IPS-18a (cell line): ENCODE results near the gene NOC3L.

Source experiments
- H3K27ac ChIP-seq: one replicate; pipeline ENCODE4 v1.5.1; 2013; ENCODE audit warnings: low read length
- H3K27me3 ChIP-seq: one replicate; pipeline ENCODE4 v1.6.1; 2013; ENCODE audit warnings: mild to moderate bottlenecking, low read length; ENCODE audit not compliant: control insufficient read depth, insufficient read depth
- H3K36me3 ChIP-seq: one replicate; pipeline ENCODE4 v1.6.1; 2013; ENCODE audit warnings: low read depth, low read length; ENCODE audit not compliant: control insufficient read depth
- H3K4me1 ChIP-seq: one replicate; pipeline ENCODE4 v1.6.1; 2013; ENCODE audit warnings: low read depth, low read length; ENCODE audit not compliant: control insufficient read depth
- H3K4me3 ChIP-seq: one replicate; pipeline ENCODE4 v1.5.1; 2013; ENCODE audit warnings: low read length
- H3K9ac ChIP-seq: one replicate; pipeline ENCODE4 v1.6.1; 2013; ENCODE audit warnings: mild to moderate bottlenecking, low read length, moderate library complexity
- H3K9me3 ChIP-seq: one replicate; pipeline ENCODE4 v1.6.1; 2013; ENCODE audit warnings: low read depth, low read length; ENCODE audit not compliant: control insufficient read depth

Gene NOC3L

GRCh38 chr10:94293354-94293753 is 69.4 kb downstream of the NOC3L start:
- Histone ChIP-seq H3K27ac (no peak overlapping the region), H3K36me3 (no peaks in the 10 kb centered on the region), H3K27me3 (no peaks in the 10 kb centered on the region), H3K9me3 (no peaks in the 10 kb centered on the region), H3K9ac (no peak overlapping the region), H3K4me3 (no peak overlapping the region), H3K4me1 (peaks cover 8% of the 10 kb centered on the region)

- H3K27ac ChIP-seq: no peak overlapping the region
- H3K27me3 ChIP-seq: no peaks in the 10 kb centered on the region
- no peak overlapping the region for H3K4me3 ChIP-seq
- peaks cover 12% of the 10 kb centered on the region for H3K4me1 ChIP-seq
- H3K36me3 ChIP-seq: no peaks in the 10 kb centered on the region
- no peak overlapping the region for H3K9ac ChIP-seq
- no peaks in the 10 kb centered on the region for H3K9me3 ChIP-seq
These were observed 70.2 kb downstream of the NOC3L start for GRCh38 chr10:94292434-94293090.

- no peak overlapping the region for H3K9ac ChIP-seq
- H3K9me3 ChIP-seq: no peaks in the 10 kb centered on the region
- no peak overlapping the region for H3K4me3 ChIP-seq
- H3K27me3 ChIP-seq: no peaks in the 10 kb centered on the region
- no peaks in the 10 kb centered on the region for H3K36me3 ChIP-seq
- H3K27ac ChIP-seq: no peak overlapping the region
- H3K4me1 ChIP-seq: peaks cover 12% of the 10 kb centered on the region
These were observed 74.2 kb downstream of the NOC3L start for GRCh38 chr10:94288361-94289101.

GRCh38 chr10:94287336-94287735 is 75.4 kb downstream of the NOC3L start:
- no peaks in the 10 kb centered on the region for H3K36me3 ChIP-seq
- H3K9ac ChIP-seq: no peak overlapping the region
- H3K27ac ChIP-seq: no peak overlapping the region
- no peaks in the 10 kb centered on the region for H3K27me3 ChIP-seq
- no peak overlapping the region for H3K4me3 ChIP-seq
- peaks cover 12% of the 10 kb centered on the region for H3K4me1 ChIP-seq
- H3K9me3 ChIP-seq: no peaks in the 10 kb centered on the region

- no peak overlapping the region for H3K4me3 ChIP-seq
- no peaks in the 10 kb centered on the region for H3K9me3 ChIP-seq
- H3K27ac ChIP-seq: no peak overlapping the region
- H3K27me3 ChIP-seq: no peaks in the 10 kb centered on the region
- H3K9ac ChIP-seq: no peak overlapping the region
- H3K4me1 ChIP-seq: peaks cover 12% of the 10 kb centered on the region
- H3K36me3 ChIP-seq: no peaks in the 10 kb centered on the region
These were observed 75.8 kb downstream of the NOC3L start for GRCh38 chr10:94286901-94287300.

- no peak overlapping the region for H3K27ac ChIP-seq
- no peak overlapping the region for H3K9ac ChIP-seq
- no peak overlapping the region for H3K4me3 ChIP-seq
- no peaks in the 10 kb centered on the region for H3K9me3 ChIP-seq
- H3K27me3 ChIP-seq: no peaks in the 10 kb centered on the region
- H3K4me1 ChIP-seq: peaks cover 12% of the 10 kb centered on the region
- H3K36me3 ChIP-seq: no peaks in the 10 kb centered on the region
These were observed 77.5 kb downstream of the NOC3L start for GRCh38 chr10:94285271-94285670.
